H1 (cell line): ENCODE data around the gene INPP5A. TPM values are rescaled to one million over a fixed set of nuclear protein-coding genes. Genes with fewer than 3 reads are reported as not detected.

ENCODE experiments used
- CTCF ChIA-PET: fragments of 300-600 bp; sonication (Branson Sonifier 250); formaldehyde crosslinking; loops from one replicate; lab custom pipeline; 2021; ENCODE audit not compliant: partially characterized antibody; lab: Charles Lee
- POLR2A ChIA-PET: fragments of 300-600 bp; sonication (Branson Sonifier 250); formaldehyde crosslinking; loops from one replicate; lab custom pipeline; 2021; ENCODE audit warnings: inconsistent platforms; ENCODE audit not compliant: partially characterized antibody; lab: Charles Lee
- DNase-seq, 2 experiments: peaks; one replicate each; pipeline versions ENCODE4 v3.0.0 to v3.0.0-alpha.2; 2010 to 2022; ENCODE audit warnings: low spot score in 2 of 2, low read depth in 1 of 2, mixed read lengths in 1 of 2
- FAIRE-seq: peaks from 2 replicates; lab custom pipeline; 2011; peaks lifted over from hg19 to GRCh38; lab: Jason Lieb, UNC
- H2AFZ ChIP-seq: 2 replicates; pipeline ENCODE4 v1.8.1; 2012; ENCODE audit warnings: low read length, inconsistent platforms
- H2AK5ac ChIP-seq: 2 replicates; pipeline ENCODE4 v1.6.1; 2013; ENCODE audit warnings: low read depth, low read length
- H2BK120ac ChIP-seq: replicated peaks from 2 replicates; pipeline ENCODE3; 2013; ENCODE audit warnings: low read depth, low read length, inconsistent platforms
- H2BK12ac ChIP-seq: 2 replicates; pipeline ENCODE4 v1.6.1; 2013; ENCODE audit warnings: low read depth, low read length
- H2BK15ac ChIP-seq: 2 replicates; pipeline ENCODE4 v1.6.1; 2013; ENCODE audit warnings: low read length
- H2BK20ac ChIP-seq: 2 replicates; pipeline ENCODE4 v1.6.1; 2013; ENCODE audit warnings: low read length
- H2BK5ac ChIP-seq: 2 replicates; pipeline ENCODE4 v1.6.1; 2013; ENCODE audit warnings: low read depth, low read length
- H3K14ac ChIP-seq: 2 replicates; pipeline ENCODE4 v1.6.1; 2013; ENCODE audit warnings: inconsistent platforms; ENCODE audit not compliant: insufficient read length
- H3K18ac ChIP-seq: 2 replicates; pipeline ENCODE4 v1.6.1; 2013; ENCODE audit warnings: low read length; ENCODE audit errors: extremely low read depth
- H3K23ac ChIP-seq: 2 replicates; pipeline ENCODE4 v1.6.1; 2013; ENCODE audit warnings: inconsistent platforms; ENCODE audit not compliant: insufficient read length
- H3K23me2 ChIP-seq: 2 replicates; pipeline ENCODE4 v1.6.1; 2013; ENCODE audit warnings: low read depth, low read length
- H3K27ac ChIP-seq: 2 replicates; pipeline ENCODE4 v1.6.1; 2011; ENCODE audit warnings: low read depth, low read length, inconsistent platforms
- H3K27me3 ChIP-seq, 4 experiments: replicated peaks in 1 of 4; 1 replicate in 1 of 4; 2 replicates in 3 of 4; pipeline versions ENCODE4 v1.6.1 to v1.8.1; 2011 to 2013; ENCODE audit warnings: low read length in 3 of 4, mild to moderate bottlenecking in 3 of 4, inconsistent platforms in 2 of 4, mixed read lengths in 2 of 4, moderate library complexity in 1 of 4; ENCODE audit not compliant: control insufficient read depth in 3 of 4, insufficient read depth in 3 of 4; ENCODE audit errors: extremely low read depth in 1 of 4
- H3K36me3 ChIP-seq, 4 experiments: 2 replicates each; pipeline versions ENCODE4 v1.6.1 to v1.8.1; 2011 to 2013; ENCODE audit warnings: mild to moderate bottlenecking in 4 of 4, low read length in 3 of 4, moderate library complexity in 2 of 4, control low read depth in 1 of 4, inconsistent platforms in 1 of 4; ENCODE audit not compliant: insufficient read depth in 4 of 4, control insufficient read depth in 2 of 4
- H3K4ac ChIP-seq: replicated peaks from 2 replicates; pipeline ENCODE3; 2013; ENCODE audit warnings: low read length, low read depth, mixed read lengths, inconsistent platforms; ENCODE audit not compliant: insufficient read length
- H3K4me1 ChIP-seq, 4 experiments: replicated peaks in 1 of 4; 1 replicate in 1 of 4; 2 replicates in 3 of 4; pipeline versions ENCODE4 v1.6.1 to v1.8.1; 2011 to 2013; ENCODE audit warnings: low read length in 3 of 4, inconsistent platforms in 2 of 4, mixed read lengths in 1 of 4; ENCODE audit not compliant: insufficient read depth in 4 of 4, control insufficient read depth in 3 of 4
- H3K4me2 ChIP-seq, 2 experiments: 2 replicates each; pipeline versions ENCODE4 v1.6.1 to v1.8.1; 2011 to 2013; ENCODE audit warnings: low read depth in 2 of 2, low read length in 2 of 2, control low read depth in 1 of 2, inconsistent platforms in 1 of 2, mild to moderate bottlenecking in 1 of 2; ENCODE audit not compliant: insufficient read depth in 1 of 2
- H3K4me3 ChIP-seq, 4 experiments: fragments of 200-600, 300-600 bp in 1 of 4; sonication (generic), shearing (Covaris generic), sonication (Bioruptor Twin) in 1 of 4; 2 replicates each; pipeline versions ENCODE4 v1.5.1 to v1.8.1; 2011 to 2016; ENCODE audit warnings: low read length in 4 of 4, low read depth in 3 of 4, control low read depth in 2 of 4, inconsistent platforms in 2 of 4, mild to moderate bottlenecking in 2 of 4, mixed read lengths in 1 of 4, moderate library complexity in 1 of 4; ENCODE audit not compliant: insufficient read depth in 2 of 4; ENCODE audit errors: extremely low read depth in 1 of 4
- H3K56ac ChIP-seq: replicated peaks from 2 replicates; pipeline ENCODE3; 2013; ENCODE audit warnings: low read depth, mild to moderate bottlenecking, mixed read lengths, low read length, inconsistent platforms; ENCODE audit not compliant: insufficient read length
- H3K79me1 ChIP-seq: 2 replicates; pipeline ENCODE4 v1.6.1; 2013; ENCODE audit warnings: low read depth, low read length, control low read depth
- H3K79me2 ChIP-seq, 2 experiments: 2 replicates each; pipeline versions ENCODE4 v1.6.1 to v1.8.1; 2012 to 2013; ENCODE audit warnings: low read length in 2 of 2, mild to moderate bottlenecking in 2 of 2, inconsistent platforms in 1 of 2; ENCODE audit not compliant: insufficient read depth in 2 of 2, control insufficient read depth in 1 of 2
- H3K9ac ChIP-seq, 4 experiments: replicated peaks in 1 of 4; 1 replicate in 1 of 4; 2 replicates in 3 of 4; pipeline versions ENCODE4 v1.6.1 to v1.8.1; 2011 to 2013; ENCODE audit warnings: low read depth in 3 of 4, low read length in 3 of 4, control low read depth in 2 of 4, mild to moderate bottlenecking in 2 of 4, moderate library complexity in 2 of 4, inconsistent platforms in 1 of 4; ENCODE audit errors: extremely low read depth in 1 of 4
- H3K9me3 ChIP-seq, 2 experiments: 2 replicates each; pipeline versions ENCODE4 v1.6.1 to v1.8.1; 2012 to 2013; ENCODE audit warnings: mild to moderate bottlenecking in 2 of 2, moderate library complexity in 2 of 2, control low read depth in 1 of 2, inconsistent platforms in 1 of 2, low read depth in 1 of 2, low read length in 1 of 2, mixed read lengths in 1 of 2; ENCODE audit not compliant: insufficient read depth in 2 of 2
- H4K20me1 ChIP-seq, 2 experiments: replicated peaks in 1 of 2; 2 replicates each; pipeline versions ENCODE3 to v1.8.1; 2011 to 2013; ENCODE audit warnings: inconsistent platforms in 2 of 2, low read length in 2 of 2, mild to moderate bottlenecking in 1 of 2; ENCODE audit not compliant: insufficient read depth in 2 of 2, control insufficient read depth in 1 of 2
- H4K5ac ChIP-seq: 2 replicates; pipeline ENCODE4 v1.6.1; 2013; ENCODE audit warnings: low read length, low read depth, mixed read lengths, inconsistent platforms; ENCODE audit not compliant: insufficient read length
- H4K8ac ChIP-seq: 2 replicates; pipeline ENCODE4 v1.8.0; 2013; ENCODE audit warnings: mild to moderate bottlenecking, moderate library complexity, low read length, inconsistent platforms; ENCODE audit not compliant: insufficient read depth; ENCODE audit errors: extremely low read depth
- H4K91ac ChIP-seq: replicated peaks from 2 replicates; pipeline ENCODE3; 2013; ENCODE audit warnings: low read length, mixed read lengths, inconsistent platforms; ENCODE audit not compliant: insufficient read length
- KDM1A ChIP-seq: fragments of 200-600, 300-600 bp; sonication (generic); IDR thresholded peaks from 2 replicates; pipeline ENCODE4 v1.7.1; 2016; ENCODE audit warnings: mild to moderate bottlenecking, low read length, borderline replicate concordance
- KDM4A ChIP-seq: IDR thresholded peaks from one replicate; pipeline ENCODE4 v1.7.1; 2012; ENCODE audit warnings: low read depth, mild to moderate bottlenecking, moderate library complexity, low read length, inconsistent platforms; ENCODE audit not compliant: severe bottlenecking
- SIN3A ChIP-seq, 2 experiments: IDR thresholded peaks in 1 of 2; conservative IDR thresholded peaks in 1 of 2; 2 replicates each; pipeline ENCODE4 v1.6.1; 2011 to 2012; ENCODE audit warnings: low read length in 2 of 2, improper control_type of control experiment in 1 of 2, low read depth in 1 of 2, mild to moderate bottlenecking in 1 of 2
- SP2 ChIP-seq: IDR thresholded peaks from 2 replicates; pipeline ENCODE4 v1.6.1; 2012; ENCODE audit warnings: mild to moderate bottlenecking, low read length, inconsistent platforms
- TAF1 ChIP-seq: IDR thresholded peaks from 2 replicates; pipeline ENCODE4 v1.6.1; 2011; ENCODE audit warnings: mild to moderate bottlenecking, low read depth, low read length
- WGBS, 2 experiments: shearing (Covaris generic) in 1 of 2; methylation state at CpG; one replicate each; pipeline versions ENCODE4 v1.1.6 to v1.1.7; 2013 to 2015; ENCODE audit warnings: low lambda C conversion rate in 2 of 2, mixed read lengths in 2 of 2, inconsistent platforms in 1 of 2, low coverage in 1 of 2, missing lambda C conversion rate in 1 of 2; ENCODE audit not compliant: insufficient replicate concordance in 2 of 2, insufficient coverage in 1 of 2, insufficient read length in 1 of 2; ENCODE audit errors: extremely low coverage in 1 of 2, missing lambda C conversion rate in 1 of 2; 5-methylcytosine and 5-hydroxymethylcytosine counted together
- polyA plus RNA-seq, 7 experiments: library from polyadenylated mRNA; depleted of rRNA in 3 of 7; stranded (reverse) in 5 of 7; unstranded in 2 of 7; fragments of >200 nt in 5 of 7; fragments of 200-250 nt in 2 of 7; gene quantifications; 1 replicate in 5 of 7; 2 replicates in 1 of 7; 4 replicates in 1 of 7; pipeline versions ENCODE4 v1.2.1 to v1.2.3, GENCODE V29; 2011 to 2013; ENCODE audit warnings: missing spikeins in 2 of 7, mixed read lengths in 2 of 7
- total RNA-seq: library from RNA; stranded (reverse); fragmentation: NEBNext Ultra II Directional; extraction: Animal tissue kit (Norgen Biotek cat#: 25700); gene quantifications from 2 replicates; pipeline ENCODE4 v1.2.1, GENCODE V29; 2021

The INPP5A gene
- total and polyA plus RNA-seq, 2 of the 8 experiments (the other 6 are each of a cell fraction or from before 2014, with no cell fraction given) = 19.7 to 27.5 TPM

DNA sequence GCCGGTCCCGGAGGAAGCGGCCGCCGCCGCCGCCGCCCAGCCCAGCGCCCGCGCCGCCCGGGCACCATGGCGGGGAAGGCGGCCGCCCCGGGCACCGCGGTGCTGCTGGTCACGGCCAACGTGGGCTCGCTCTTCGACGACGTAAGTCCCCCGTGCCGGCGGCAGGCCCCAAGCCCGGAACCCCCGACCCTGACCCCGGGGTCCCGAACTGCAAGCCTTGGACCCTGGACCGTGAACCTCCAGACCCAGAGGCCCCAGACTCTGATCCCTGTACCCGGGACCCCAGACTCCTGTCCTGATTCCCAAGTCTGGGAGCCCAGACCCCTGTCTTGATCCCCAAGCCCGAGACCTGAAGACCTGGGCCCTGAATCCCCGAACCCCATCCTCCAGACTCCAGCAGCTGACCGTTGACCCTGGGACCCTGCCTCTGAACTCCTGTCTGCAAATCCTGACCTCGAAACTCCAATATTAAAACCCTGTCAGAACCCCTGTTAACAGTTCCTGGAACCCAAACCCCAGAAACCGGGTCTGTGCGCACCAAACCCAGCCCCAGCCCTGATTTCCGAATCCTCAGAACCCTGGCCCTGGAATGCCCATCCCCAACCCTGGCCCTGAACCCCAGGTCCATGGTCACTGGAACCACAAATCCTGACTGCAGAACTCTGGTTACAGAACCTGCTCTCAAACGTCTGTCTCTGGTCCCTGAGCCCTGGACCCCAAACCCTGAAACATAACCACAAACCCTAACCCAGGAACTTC is 623 bp downstream of the INPP5A start:
- no peak for FAIRE-seq
- Histone ChIP-seq H3K4me2 (peak overlapping the region; percentile 51 to 67), H3K14ac (no peak overlapping the region), H3K79me1 (peaks cover 6% of the 10 kb centered on the region; the same call in 1 of the 2 replicates), H3K27me3 (peaks cover 0 to 9% (median 8%) of the 10 kb centered on the region in 4 experiments; a peak in 5 of 7 replicates), H3K56ac (no peak overlapping the region), H2BK15ac (no peak overlapping the region), H4K8ac (no peak overlapping the region), H2AK5ac (no peak overlapping the region), H3K23ac (no peak overlapping the region), H2BK5ac (no peak overlapping the region), H3K4ac (no peak overlapping the region), H3K4me3 (peak overlapping the region; percentile 49 to 82 (median 55)), H3K18ac (no peak overlapping the region; the same call in none of the 2 replicates), H4K20me1 (peaks cover 4 to 15% of the 10 kb centered on the region in 2 experiments), H3K9ac (peak overlapping the region in 1 of 4 experiments; percentile 80; a peak in 2 of 7 replicates), H3K9me3 (no peaks in the 10 kb centered on the region), H2BK120ac (no peak overlapping the region), H4K91ac (no peak overlapping the region), H3K27ac (no peak overlapping the region), H3K4me1 (peaks cover 0 to 41% (median 23%) of the 10 kb centered on the region in 4 experiments; a peak in 6 of 7 replicates), H2BK12ac (no peak overlapping the region), H2AFZ (no peak overlapping the region), H3K36me3 (no peaks in the 10 kb centered on the region), H3K79me2 (peaks cover 0 to 14% of the 10 kb centered on the region in 2 experiments; a peak in 2 of 4 replicates), H3K23me2 (peaks cover 6% of the 10 kb centered on the region; the same call in 1 of the 2 replicates), H4K5ac (no peak overlapping the region), H2BK20ac (no peak overlapping the region)
- CTCF ChIA-PET = interaction anchor here (0.7 to 2.7 kb wide), 2 partner anchors 14 to 50 kb away, joined by 3 to 7 read pairs; no protein-coding TSS in a partner anchor
- WGBS, 2 experiments = 45% methylated on average over 17 of the region's 42 CpGs; no CpG with 5 or more reads in 1 of the 2 experiments
- no peak for TF ChIP-seq SP2
- TF ChIP-seq SIN3A (conservative IDR thresholded peaks at IDR 0.05 in 1 of 2, IDR thresholded peaks at IDR 0.05 in 1 of 2; ENCODE audit: low read depth in 1 of 2, low read length in 2 of 2) = no peak
- TF ChIP-seq KDM4A = peak; percentile 82
- TF ChIP-seq KDM1A = no peak
- no peak for TF ChIP-seq TAF1
- no peak for DNase-seq
- POLR2A ChIA-PET = interaction anchor here (0.9 to 2.0 kb wide), 2 partner anchors 9 to 28 kb away, joined by 3 to 4 read pairs; no protein-coding TSS in a partner anchor
